CD4-positive, alpha-beta T cell treated with Interleukin-2 at 100 ng/mL for 4 hours (primary cell): Measurements from ENCODE around the gene UNC79.

Experiments used
- DNase-seq: peaks from one replicate; pipeline ENCODE4 v3.0.0-alpha.2; 2020; ENCODE audit warnings: low spot score

Gene UNC79

DNA sequence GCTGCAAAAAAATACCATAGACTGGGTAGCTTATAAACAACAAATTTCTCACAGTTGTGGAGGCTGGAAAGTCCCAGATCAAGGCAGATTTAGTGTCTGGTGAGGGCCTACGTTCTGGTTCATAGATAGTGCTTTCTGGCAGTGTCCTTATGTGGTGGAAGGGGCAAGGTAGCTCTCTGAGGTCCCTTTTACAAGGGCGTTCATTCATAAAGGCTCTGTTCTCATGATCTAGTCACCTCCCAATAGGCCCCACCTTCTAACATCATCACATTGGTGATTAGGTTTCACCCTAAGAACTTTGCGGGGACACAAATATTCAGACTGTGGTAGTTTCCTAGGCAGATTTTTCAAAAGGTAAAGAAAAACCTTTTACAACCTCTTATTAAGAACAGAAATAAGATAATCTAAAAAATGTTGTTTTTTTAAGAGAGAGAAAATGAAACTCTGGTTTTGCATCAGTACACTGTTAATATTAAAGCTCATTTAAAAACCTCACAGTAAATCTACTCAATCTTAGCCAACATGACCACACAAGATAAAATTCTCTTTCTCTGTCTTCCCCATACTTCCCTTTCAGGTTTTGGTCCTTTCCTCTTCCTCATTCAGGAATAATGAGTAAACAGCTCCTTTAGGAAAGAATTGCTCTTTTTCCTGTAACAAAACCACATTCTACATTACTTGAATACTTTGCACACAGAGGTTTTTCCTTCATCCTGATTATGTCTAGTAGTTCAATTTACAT is 117.5 kb downstream of the UNC79 start:
- no peak for DNase-seq

DNA sequence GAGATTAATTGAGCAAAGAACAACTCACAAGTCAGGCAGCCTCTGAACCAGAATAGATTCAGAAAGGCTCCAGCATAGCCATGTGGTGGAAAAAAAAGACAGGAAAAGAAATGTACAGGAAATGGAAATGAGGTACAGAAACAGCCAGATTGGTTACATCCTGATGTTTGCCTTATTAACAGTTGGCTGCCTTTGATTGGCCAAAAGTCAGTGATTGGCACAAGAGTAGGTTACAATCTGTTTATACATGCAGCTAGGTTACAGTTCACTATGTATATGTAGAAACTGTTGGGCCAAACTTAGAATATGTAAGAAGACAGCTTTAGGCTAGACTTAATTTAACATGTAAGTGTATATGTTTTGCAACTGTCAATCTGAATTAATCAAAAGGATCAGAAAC is 118.9 kb downstream of the UNC79 start:
- no peak for DNase-seq

DNA sequence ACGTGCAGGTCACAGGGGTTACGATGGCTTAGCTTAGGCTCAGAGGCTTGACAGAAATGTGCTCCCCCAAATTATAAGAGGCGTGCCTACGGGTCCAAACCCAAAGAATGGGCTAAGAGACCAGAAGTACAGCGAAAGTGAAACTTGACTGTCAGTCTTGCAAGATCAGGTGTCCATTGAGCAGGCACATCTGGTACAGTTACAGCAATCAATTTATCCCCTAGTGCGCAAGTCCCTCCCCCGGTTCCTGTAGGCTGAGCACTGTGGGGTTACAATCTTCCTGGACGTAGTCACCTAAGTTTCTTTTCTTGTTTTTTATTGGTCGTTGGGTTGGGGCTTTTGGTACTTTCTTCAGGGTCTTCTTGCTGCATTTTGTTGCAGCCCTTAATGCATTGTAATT is 134.2 kb downstream of the UNC79 start:
- DNase-seq: no peak

DNA sequence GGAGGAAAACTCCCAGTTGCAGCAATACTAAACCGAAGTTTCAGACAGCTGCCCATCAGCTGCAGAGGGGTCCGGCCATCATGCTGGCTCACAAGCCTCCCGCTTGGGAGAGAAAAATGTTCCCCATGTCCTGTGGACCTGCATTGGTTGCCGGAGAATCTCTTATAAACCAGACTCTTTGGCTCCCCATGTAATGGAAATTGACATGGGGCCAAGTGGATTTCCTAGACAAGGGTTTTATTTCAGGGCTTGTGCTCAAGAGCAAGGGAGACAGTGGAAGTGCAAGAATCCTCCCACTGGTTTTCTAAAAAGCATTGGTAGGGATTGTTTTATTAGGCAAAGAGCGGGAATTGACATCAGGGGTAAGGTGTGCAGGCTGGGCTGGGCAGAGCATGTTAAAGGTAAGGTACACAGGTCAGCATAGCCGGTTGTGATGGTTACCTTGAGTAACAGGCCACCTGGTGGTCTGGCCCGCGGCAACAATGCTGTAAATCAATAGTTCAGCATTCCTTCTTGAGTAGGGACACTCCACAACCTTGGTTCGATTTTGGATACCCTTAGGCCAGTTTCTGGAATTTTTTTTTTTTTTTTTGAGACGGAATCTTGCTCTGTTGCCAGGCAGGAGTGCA is 135.4 kb downstream of the UNC79 start:
- DNase-seq: no peak

DNA sequence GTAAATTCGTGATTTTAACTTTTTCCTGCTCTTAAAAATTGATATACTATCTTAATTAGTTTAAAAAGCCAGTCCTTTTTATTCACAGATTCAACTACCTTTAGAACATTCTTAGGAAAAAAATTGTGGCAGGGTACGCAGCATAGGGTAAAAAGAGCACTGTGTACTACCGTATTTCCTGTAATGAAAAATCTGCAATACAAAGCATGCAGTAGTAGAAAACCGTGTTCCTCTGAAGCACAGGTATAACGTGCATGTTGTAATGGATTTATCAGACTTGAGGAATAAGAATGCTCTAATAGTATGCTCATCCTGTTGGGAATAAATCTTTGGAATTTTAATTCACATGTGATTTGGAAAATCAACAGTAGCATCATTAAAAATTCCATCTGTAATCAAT is 140.5 kb downstream of the UNC79 start:
- DNase-seq: no peak

DNA sequence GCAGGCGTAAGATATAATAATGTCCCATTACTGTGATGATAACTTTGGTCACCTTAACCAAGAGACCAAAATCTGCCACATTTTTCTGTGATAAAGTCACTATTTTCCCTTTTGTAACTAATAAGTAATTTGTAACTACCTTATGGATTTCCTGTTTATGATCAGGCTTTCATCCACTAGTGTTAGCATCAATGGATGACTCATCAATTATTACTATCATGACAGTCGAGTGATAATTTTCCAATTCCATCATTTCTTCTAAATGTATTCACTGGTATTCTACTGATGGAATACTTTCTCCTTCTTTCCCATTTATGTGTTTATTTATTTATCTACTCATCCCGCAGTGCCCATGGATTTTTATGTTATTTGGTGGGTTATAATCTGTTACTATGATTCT is 148.4 kb downstream of the UNC79 start:
- no peak for DNase-seq

DNA sequence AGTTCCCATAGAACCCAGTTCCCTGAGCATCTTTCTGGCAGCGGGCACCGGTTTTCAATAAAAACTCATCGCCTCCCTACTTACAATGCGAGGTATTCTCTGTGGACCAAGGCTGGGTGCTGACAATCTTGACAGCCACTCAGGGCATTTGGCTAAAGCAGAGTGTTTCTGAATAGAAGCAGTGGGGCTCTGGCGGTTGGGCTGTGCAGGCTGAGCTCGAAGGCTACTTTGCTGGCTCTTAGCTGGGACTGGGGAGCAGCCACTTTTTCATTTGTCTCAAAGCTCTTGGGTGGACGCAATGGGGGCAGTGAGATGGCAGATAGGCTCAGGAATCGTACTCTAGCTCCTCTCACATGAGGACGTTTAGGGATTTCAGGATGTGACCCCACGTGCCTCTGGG is 151.8 kb downstream of the UNC79 start:
- DNase-seq: no peak

DNA sequence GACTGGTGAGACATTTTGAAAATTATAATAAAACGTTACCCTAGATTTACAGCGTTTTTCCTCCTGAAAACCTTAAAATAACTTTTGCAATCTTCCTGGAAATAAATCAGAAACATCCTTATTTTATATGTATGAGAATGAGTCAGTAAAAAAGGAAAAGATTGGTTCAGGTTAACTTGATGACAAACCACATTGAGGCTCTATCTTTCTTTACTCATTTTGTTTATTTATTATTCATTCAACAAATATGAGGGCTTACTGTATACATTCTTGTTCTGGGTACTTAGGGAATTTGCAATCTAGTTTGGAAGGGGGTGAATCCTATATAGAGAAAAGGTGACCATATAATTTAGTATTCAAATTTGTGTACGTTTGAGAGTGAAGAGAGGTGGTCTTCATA is 156.6 kb downstream of the UNC79 start:
- no peak for DNase-seq

DNA sequence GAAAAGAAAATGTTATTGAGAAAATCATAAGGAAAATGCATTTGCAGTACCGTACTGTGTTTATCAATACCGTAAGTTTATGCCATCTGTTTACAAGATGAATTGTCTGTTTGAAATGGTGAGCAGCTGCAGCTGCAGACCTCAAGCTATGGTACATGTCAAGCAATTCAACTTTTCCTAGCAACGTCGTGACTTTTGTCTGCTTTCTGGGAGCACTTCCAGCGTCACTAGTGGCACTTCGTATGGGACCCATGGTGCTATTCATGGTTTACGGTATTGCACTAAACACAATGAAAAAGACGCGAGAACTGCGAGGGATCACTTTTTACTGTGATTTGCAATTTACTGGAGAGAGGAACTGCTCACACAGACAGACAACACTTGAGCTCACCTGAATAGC is 160.8 kb downstream of the UNC79 start:
- DNase-seq: no peak

DNA sequence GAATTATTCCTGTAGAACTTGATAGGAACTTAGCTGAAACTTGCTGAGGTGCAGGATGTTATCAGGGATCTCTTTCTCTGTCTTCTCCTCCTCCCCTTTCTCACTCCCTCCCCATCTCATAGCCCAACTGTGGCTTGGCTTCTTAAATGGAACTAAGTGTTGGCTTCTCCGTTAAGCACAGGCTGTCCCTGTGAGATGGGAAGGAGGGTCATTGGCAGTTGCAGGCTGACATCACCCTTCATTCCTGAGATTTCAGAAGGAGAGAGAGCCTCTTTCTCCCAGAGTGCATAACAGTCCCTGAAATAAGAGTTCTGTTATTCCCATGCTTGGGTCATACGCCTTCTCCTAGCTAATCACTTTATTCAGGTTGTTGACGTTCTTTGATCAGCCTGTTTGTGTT is 162.0 kb downstream of the UNC79 start:
- no peak for DNase-seq

DNA sequence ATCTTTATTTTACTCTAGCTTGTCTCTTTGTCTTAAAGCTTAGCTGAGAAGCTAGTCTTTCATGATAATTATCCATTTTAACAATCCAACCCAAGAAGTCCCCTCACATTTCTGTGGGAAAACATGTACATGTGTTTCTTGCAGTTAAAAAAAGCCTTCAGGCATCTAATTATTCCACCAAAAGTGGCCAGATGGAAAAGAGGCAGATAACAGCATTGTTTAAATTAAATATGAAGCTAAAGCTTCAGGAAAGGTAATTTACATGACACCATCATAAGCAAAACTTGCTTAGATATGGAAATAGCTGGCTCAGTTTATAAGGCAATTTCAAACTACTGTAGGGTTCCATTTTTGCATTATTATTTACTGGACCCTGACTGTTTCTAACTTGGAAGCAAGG is 175.4 kb downstream of the UNC79 start:
- no peak for DNase-seq

DNA sequence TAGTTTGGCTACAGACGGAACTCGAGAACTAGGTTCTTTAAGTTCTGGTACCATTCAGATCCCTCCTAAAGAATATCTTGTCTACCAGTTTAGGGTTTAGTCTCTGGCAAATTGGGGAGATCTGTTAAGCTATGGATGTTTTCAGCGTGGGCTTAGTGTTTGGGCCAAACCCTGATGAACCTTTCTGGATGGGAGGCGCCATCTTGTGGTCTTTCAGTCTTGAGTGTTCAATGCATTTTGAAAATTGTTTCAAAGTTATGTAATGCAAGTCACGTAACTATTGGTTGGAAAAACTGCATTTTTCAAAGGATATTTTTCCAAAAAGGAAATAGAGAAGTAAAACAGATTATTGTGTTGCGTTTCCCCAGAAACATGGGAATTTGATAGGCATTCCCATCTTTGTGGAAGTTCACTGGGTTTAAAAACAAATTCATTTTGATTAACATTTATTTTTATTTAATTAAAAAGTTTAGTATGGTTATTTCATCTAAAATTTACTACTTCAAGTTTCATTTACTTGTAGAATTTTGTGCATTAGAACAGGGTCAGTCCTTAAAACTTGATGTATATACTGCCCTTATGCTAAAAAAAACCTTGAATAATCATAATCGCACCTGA is 188.5 kb downstream of the UNC79 start:
- no peak for DNase-seq

DNA sequence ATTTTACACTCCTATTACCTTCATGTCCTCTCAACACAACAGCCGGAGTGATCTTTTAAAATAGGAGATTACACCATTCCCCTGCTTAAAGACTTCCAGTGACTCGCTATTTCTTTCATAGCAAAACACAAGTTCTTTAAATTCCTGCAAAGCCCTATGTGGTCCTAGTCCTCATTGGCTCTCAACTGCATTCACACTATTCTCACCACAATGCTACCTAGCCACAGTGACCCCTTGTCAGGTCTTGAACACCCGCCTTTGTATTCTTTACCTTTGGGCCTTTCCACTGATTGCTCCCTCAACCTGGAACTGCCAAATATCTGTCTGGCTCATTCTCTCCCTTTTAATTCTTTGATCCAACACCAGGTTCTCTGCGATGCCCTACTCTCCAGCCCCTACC is 197.3 kb downstream of the UNC79 start:
- no peak for DNase-seq

DNA sequence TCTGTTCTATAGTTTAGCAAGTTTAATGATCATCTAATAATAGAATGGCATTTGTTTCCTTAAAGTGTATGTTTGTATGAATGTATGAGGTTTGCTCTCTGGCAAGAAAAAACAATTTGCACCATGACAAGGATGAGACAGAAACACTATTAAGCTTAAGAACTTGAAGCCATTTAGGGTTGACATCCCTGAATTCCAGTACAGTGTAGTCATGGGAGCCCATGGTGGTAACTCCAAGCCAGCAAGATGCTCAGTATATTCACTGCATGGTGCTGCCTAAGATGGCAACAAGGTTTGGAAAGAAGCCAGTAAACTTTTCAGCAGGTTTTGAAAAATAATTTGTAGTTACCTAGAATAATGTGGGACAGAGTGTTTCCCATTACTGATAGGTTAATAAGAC is 198.9 kb downstream of the UNC79 start:
- no peak for DNase-seq

DNA sequence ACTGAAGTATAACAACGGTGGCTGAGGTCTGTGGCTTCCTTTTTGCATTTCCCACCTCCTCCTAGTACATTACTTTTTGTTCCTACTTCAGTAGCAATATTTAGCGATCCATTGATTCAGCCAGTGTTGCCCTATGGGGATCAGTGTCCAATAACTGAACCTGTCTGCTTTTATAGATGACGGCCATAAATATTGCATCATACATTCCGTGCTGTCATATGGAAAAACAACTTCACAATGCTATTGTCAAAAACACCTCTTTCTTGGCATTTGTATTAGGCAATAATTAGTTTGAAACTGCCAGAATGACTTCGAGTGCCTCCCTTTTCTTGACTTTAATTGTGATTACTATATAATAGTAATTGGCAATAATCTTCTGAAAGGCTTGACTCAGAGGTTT is 208.1 kb downstream of the UNC79 start:
- DNase-seq: no peak

DNA sequence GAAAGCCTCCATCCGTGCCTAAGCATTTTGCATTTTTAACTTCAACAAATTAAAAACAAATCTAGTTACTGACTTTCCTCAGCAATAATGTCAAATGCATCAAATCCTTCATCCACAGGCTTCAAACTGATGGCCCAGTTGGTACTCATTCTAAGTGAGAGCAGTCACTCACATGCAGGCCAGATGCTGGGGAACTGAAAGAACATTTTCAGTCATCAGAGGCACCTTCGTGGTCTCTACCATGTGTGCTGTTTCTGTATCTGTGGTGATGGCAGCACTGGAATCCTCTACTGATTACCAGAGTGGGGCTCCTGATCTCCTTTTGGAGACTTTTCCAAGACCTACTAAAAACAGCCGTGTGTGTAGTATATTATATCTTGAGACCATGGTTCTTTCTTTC is 212.4 kb downstream of the UNC79 start:
- DNase-seq: no peak

DNA sequence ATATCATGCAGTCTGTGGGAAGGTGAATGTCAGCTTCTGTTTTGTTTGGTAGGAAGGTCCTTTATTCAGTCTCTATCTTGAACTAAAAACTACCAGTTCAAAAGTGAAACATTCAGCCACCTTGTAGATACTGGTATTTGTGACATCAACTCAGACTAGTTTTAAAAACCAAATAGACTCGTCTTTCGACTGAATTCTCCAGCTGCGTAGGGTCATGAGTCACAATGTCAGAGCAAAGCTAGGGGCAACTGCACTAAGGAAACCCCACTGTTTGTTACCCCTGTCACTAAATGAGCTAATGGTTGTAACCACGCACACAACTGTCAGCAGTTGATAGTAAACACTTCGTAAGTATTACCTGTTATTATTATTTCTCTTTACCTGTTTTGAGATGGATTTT is 212.9 kb downstream of the UNC79 start:
- no peak for DNase-seq

DNA sequence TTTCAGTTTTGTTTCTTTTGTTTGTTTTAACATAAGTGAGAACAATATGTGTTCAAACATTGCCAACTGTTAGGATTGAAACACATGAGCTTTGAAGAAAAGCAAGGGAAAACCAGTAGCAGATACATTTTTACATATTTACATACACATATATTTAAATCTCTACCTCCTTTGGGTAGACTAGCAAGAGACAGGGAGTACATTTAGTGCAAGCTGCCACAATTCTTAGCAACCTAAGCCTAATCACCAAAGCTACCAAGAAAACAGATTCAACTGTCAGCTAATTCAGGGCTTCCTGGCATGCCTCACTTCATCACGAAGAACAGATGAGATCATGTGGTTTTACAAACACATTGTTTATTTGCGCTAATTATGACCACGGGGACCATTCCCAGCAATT is 214.5 kb downstream of the UNC79 start:
- no peak for DNase-seq

DNA sequence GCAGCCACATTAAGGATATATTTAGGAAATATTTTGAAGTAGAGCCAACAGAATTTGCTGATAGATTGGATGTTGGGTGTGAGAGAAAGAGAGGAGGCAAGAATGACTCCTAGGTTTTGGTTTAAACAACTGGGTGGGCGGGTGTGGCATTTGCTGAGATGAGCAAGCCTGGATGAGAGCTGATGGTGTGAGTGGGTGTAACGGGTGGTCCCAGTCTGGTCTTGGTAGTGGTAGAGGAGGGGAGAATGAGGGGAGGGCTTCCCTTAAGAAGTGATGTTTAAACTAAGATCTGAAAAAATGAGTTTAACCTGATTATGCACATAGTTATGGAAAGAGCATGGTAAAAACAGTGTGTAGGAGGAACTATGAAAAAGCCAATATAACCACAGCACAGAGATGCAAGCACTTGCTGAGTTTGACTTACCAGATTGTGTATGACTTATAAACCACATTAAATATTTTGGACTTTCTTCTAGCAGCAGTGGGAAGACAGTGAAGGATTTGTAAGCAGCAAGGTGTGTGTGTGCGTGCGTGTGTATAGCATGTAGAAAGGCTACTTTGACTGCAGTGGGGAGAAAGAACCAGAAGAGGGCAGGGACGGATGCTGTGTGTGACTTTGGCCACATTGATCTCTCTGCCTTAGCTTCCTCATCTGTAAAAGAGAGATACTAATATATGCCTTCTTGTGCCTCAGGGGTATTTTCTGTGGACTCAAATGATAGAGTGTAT is 217.9 kb downstream of the UNC79 start:
- DNase-seq: no peak

DNA sequence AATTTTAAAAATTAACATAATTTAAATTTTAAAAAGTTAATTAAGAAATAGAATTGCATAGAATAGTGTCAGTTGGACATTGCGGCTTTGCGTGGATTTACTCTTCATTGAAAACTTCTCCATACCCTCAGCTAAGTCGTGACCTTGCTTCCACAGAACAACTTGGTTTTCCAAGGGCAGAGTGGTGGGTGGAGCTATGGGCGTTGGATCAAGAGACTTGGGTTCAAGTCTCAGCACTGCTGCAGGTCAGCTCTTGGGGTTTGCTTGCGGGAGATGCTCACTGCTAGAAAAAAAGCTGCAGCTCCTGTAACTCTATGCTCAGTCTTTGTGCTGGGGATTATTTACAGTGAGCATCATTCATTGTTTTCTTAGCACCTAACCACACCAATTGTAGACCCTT is 223.9 kb downstream of the UNC79 start:
- DNase-seq: no peak

DNA sequence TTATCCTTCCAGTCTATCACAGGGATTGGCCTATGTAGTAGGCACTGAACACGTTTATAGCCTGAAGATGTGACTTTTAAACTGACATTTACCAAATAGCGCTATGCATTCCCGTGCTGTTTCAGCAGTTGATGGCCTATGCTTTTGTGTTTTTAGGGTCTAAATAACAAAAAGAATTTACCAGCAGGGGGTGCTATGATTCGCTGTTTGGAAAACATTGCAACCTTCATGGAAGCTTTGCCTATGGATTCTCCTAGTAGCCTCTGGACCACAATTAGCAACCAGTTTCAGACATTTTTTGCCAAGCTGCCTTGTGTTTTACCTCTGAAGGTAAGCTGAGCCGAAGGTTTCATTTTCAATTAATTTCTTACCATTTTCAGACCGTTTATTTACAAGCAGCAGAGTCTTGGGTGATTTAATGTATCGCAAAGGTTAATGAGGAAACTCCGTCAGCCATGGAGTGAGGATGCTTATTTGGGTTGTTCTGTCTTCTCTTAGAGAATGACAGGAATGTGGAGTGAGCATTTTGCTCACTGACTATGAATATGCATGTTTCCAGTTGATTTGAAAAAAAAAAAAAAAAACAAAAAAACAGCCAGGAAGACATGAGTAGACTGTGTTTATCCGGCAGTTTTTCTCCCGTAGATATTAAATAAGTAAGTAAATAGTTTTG is 224.5 kb downstream of the UNC79 start:
- peak; percentile 10 for DNase-seq

DNA sequence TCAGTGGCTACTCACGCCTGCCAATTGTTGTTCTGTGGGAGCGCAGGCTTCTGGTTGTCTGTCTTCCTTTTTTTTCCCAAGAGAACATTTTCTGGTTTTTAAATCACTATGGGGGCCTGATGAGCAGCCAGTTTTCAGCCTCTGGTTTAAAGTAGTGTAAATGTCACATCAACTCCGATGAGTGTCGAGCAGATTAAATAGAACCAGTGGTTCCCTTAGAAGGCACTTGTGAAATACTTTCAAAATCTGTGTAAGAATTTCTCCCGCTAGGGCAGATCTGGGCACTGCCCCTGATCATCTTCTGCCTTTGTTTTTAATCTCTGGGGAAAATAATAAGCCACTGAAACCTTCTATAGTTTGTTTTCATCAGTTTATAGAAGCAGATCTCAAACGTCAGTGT is 227.1 kb downstream of the UNC79 start:
- DNase-seq: no peak

DNA sequence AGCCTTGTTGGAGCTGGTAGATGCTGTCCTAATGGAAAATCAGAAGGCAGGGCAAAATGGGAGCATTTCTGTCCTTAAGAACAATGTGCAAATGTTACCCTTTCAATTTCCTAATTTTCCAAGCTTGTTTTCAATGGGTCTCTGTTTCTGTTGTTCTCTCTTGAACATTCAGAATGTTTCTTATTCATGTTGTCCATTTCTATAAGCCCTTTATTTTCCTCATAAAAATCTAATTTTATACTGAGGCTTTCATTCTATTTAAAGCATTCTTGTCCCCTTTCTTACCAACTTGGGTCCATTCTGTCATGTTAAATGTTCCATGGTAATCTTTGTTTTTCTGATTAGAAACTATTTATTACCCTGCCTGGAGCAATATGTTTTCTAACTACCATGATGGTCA is 232.6 kb downstream of the UNC79 start:
- no peak for DNase-seq
